Karpas-422 (cell line): ENCODE measurements around the gene HEATR9. TPM values are rescaled to one million over a fixed set of nuclear protein-coding genes. Genes with fewer than 3 reads are reported as not detected.
"Not testable (repeated sequence)": the region's sequence is repeated elsewhere in the genome, so short reads cannot be mapped to it uniquely, and the experiment has no call there.

Source experiments
- DNase-seq: peaks from one replicate; pipeline ENCODE4 v3.0.0-alpha.2; 2015
- H2AFZ ChIP-seq: fragments of 200-600 bp; sonication (generic); 2 replicates; pipeline ENCODE4 v1.6.1; 2014; ENCODE audit warnings: antibody characterized with exemption, low read length, mixed read lengths
- H3K27ac ChIP-seq: fragments of 200-600 bp; sonication (generic); 2 replicates; pipeline ENCODE4 v1.5.1; 2014; ENCODE audit warnings: mild to moderate bottlenecking, low read length, moderate library complexity
- H3K27me3 ChIP-seq: fragments of 200-600 bp; sonication (generic); 2 replicates; pipeline ENCODE4 v1.6.1; 2014; ENCODE audit warnings: low read length, mixed read lengths
- H3K36me3 ChIP-seq: fragments of 200-600 bp; sonication (generic); 2 replicates; pipeline ENCODE4 v1.6.1; 2014; ENCODE audit warnings: low read length, mixed read lengths; ENCODE audit not compliant: insufficient read depth
- H3K4me1 ChIP-seq: fragments of 200-600 bp; sonication (generic); 2 replicates; pipeline ENCODE4 v1.6.1; 2014; ENCODE audit warnings: mild to moderate bottlenecking, low read length, mixed read lengths
- H3K4me2 ChIP-seq: fragments of 200-600 bp; sonication (generic); 2 replicates; pipeline ENCODE4 v1.6.1; 2014; ENCODE audit warnings: low read length, low read depth, mild to moderate bottlenecking; ENCODE audit not compliant: poor library complexity, severe bottlenecking
- H3K4me3 ChIP-seq: fragments of 200-600 bp; sonication (generic); 2 replicates; pipeline ENCODE4 v1.5.1; 2014; ENCODE audit warnings: mild to moderate bottlenecking, antibody characterized with exemption, low read length, mixed read lengths
- H3K79me2 ChIP-seq: fragments of 200-600 bp; sonication (generic); 2 replicates; pipeline ENCODE4 v1.6.1; 2014; ENCODE audit warnings: mild to moderate bottlenecking, low read length, mixed read lengths
- H3K9ac ChIP-seq: fragments of 200-600 bp; sonication (generic); 2 replicates; pipeline ENCODE4 v1.6.0; 2014; ENCODE audit warnings: low read length
- H3K9me2 ChIP-seq: fragments of 200-600 bp; sonication (generic), shearing (Covaris generic); replicated peaks from 2 replicates; pipeline ENCODE4 v1.6.0; 2014; ENCODE audit warnings: mild to moderate bottlenecking, low read length, moderate library complexity; ENCODE audit not compliant: insufficient read depth
- H3K9me3 ChIP-seq: fragments of 300-700, 200-600 bp; sonication (generic); 2 replicates; pipeline ENCODE4 v1.6.1; 2014; ENCODE audit warnings: low read length, mixed read lengths
- H4K20me1 ChIP-seq: fragments of 200-600 bp; sonication (generic); 2 replicates; pipeline ENCODE4 v1.6.1; 2014; ENCODE audit warnings: mild to moderate bottlenecking, antibody characterized with exemption, low read length, low read depth; ENCODE audit not compliant: insufficient read depth
- total RNA-seq: library from RNA; depleted of rRNA; stranded (reverse); fragments of >200 nt; shearing (Covaris generic); gene quantifications from 2 replicates; pipeline ENCODE4 v1.2.3, GENCODE V29; 2014; ENCODE audit warnings: low replicate concordance

The HEATR9 gene
- total RNA-seq, 1 experiment from 2014 or later = not detected

GRCh38 chr17:35898283-35899070, 29.8 kb upstream of the HEATR9 start:
- Histone ChIP-seq H2AFZ (no peak overlapping the region), H3K4me2 (no peak overlapping the region), H3K9me3 (no peaks in the 10 kb centered on the region), H3K4me3 (no peak overlapping the region), H4K20me1 (no peaks in the 10 kb centered on the region), H3K4me1 (no peaks in the 10 kb centered on the region), H3K36me3 (no peaks in the 10 kb centered on the region), H3K9me2 (no peaks in the 10 kb centered on the region), H3K27me3 (no peaks in the 10 kb centered on the region), H3K9ac (no peak overlapping the region), H3K79me2 (no peaks in the 10 kb centered on the region), H3K27ac (no peak overlapping the region)
- DNase-seq = no peak

GRCh38 chr17:35897772-35898171, 29.1 kb upstream of the HEATR9 start:
- H3K27ac ChIP-seq, H3K4me2 ChIP-seq, H3K4me3 ChIP-seq, H3K36me3 ChIP-seq, H3K79me2 ChIP-seq, H4K20me1 ChIP-seq, DNase-seq, H3K4me1 ChIP-seq, H3K9me3 ChIP-seq, H2AFZ ChIP-seq, H3K9me2 ChIP-seq, H3K9ac ChIP-seq, H3K27me3 ChIP-seq: not testable (repeated sequence)

- no peaks in the 10 kb centered on the region for H4K20me1 ChIP-seq
- H3K27ac ChIP-seq = no peak overlapping the region
- no peaks in the 10 kb centered on the region for H3K36me3 ChIP-seq
- no peak overlapping the region for H3K4me3 ChIP-seq
- H3K79me2 ChIP-seq = no peaks in the 10 kb centered on the region
- no peaks in the 10 kb centered on the region for H3K27me3 ChIP-seq
- no peak overlapping the region for H3K4me2 ChIP-seq
- no peaks in the 10 kb centered on the region for H3K9me3 ChIP-seq
- no peaks in the 10 kb centered on the region for H3K9me2 ChIP-seq
- no peak overlapping the region for H2AFZ ChIP-seq
- H3K9ac ChIP-seq = no peak overlapping the region
- no peaks in the 10 kb centered on the region for H3K4me1 ChIP-seq
- no peak for DNase-seq
Observed at GRCh38 chr17:35895636-35896587, 27.2 kb upstream of the HEATR9 start.

- no peaks in the 10 kb centered on the region for H3K27me3 ChIP-seq
- H3K79me2 ChIP-seq = no peaks in the 10 kb centered on the region
- no peak overlapping the region for H3K27ac ChIP-seq
- H3K9me2 ChIP-seq = no peaks in the 10 kb centered on the region
- H4K20me1 ChIP-seq = no peaks in the 10 kb centered on the region
- no peaks in the 10 kb centered on the region for H3K9me3 ChIP-seq
- H3K9ac ChIP-seq = no peak overlapping the region
- no peaks in the 10 kb centered on the region for H3K36me3 ChIP-seq
- no peak for DNase-seq
- H3K4me1 ChIP-seq = no peaks in the 10 kb centered on the region
- no peak overlapping the region for H3K4me2 ChIP-seq
- H3K4me3 ChIP-seq = no peak overlapping the region
- H2AFZ ChIP-seq = no peak overlapping the region
Observed at GRCh38 chr17:35894206-35894605, 25.5 kb upstream of the HEATR9 start.

GRCh38 chr17:35893751-35894150, 25.1 kb upstream of the HEATR9 start:
- no peak overlapping the region for H3K27ac ChIP-seq
- H2AFZ ChIP-seq = no peak overlapping the region
- no peaks in the 10 kb centered on the region for H3K4me1 ChIP-seq
- H4K20me1 ChIP-seq = no peaks in the 10 kb centered on the region
- H3K9me2 ChIP-seq = no peaks in the 10 kb centered on the region
- no peak overlapping the region for H3K9ac ChIP-seq
- H3K9me3 ChIP-seq = no peaks in the 10 kb centered on the region
- no peaks in the 10 kb centered on the region for H3K79me2 ChIP-seq
- H3K4me3 ChIP-seq = no peak overlapping the region
- H3K4me2 ChIP-seq = no peak overlapping the region
- H3K27me3 ChIP-seq = no peaks in the 10 kb centered on the region
- DNase-seq = no peak
- H3K36me3 ChIP-seq = no peaks in the 10 kb centered on the region

- no peak overlapping the region for H3K4me2 ChIP-seq
- H3K4me3 ChIP-seq = no peak overlapping the region
- H2AFZ ChIP-seq = no peak overlapping the region
- no peaks in the 10 kb centered on the region for H3K4me1 ChIP-seq
- H3K27ac ChIP-seq = no peak overlapping the region
- H3K9me3 ChIP-seq = no peaks in the 10 kb centered on the region
- H3K9ac ChIP-seq = no peak overlapping the region
- no peaks in the 10 kb centered on the region for H3K36me3 ChIP-seq
- no peaks in the 10 kb centered on the region for H3K27me3 ChIP-seq
- no peaks in the 10 kb centered on the region for H3K79me2 ChIP-seq
- H3K9me2 ChIP-seq = no peaks in the 10 kb centered on the region
- H4K20me1 ChIP-seq = no peaks in the 10 kb centered on the region
- no peak for DNase-seq
Observed at GRCh38 chr17:35892091-35893035, 23.7 kb upstream of the HEATR9 start.

GRCh38 chr17:35891269-35891668, 22.6 kb upstream of the HEATR9 start:
- no peaks in the 10 kb centered on the region for H3K4me1 ChIP-seq
- no peak overlapping the region for H2AFZ ChIP-seq
- H3K27ac ChIP-seq = no peak overlapping the region

More at GRCh38 chr17:35891269-35891668, 22.6 kb upstream of the HEATR9 start:
- Histone ChIP-seq H4K20me1 (no peaks in the 10 kb centered on the region), H3K27me3 (no peaks in the 10 kb centered on the region), H3K79me2 (no peaks in the 10 kb centered on the region), H3K4me2 (no peak overlapping the region), H3K36me3 (no peaks in the 10 kb centered on the region), H3K9me2 (no peaks in the 10 kb centered on the region), H3K9ac (no peak overlapping the region), H3K9me3 (no peaks in the 10 kb centered on the region), H3K4me3 (no peak overlapping the region)
- DNase-seq = no peak
